HG03108 (cell line): Measurements from ENCODE around the gene TMEM164.

Experiments used
- ATAC-seq: cut with Tn5 transposase; IDR thresholded peaks from one replicate; pipeline ENCODE4 v1.9.1; 2021; ENCODE audit warnings: moderate library complexity; ENCODE audit not compliant: unreplicated experiment

The TMEM164 gene

DNA sequence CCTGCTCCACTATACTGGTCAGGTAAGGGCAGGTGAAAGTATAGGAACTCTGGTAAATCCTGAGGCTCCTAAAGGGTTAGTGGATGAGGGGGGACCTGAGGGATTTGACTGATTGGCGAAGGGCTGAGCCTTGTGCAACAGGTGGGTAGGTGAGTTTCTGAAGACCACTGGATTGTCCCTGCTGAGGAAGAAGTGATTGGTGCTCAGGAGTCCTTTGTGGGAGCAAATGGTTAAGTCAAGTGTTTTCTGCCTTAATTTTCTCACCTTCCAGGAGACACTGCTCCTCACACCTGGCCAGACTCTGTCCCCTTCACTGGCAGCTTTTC lies 158.4 kb downstream of the TMEM164 start:
- no peak for ATAC-seq

DNA sequence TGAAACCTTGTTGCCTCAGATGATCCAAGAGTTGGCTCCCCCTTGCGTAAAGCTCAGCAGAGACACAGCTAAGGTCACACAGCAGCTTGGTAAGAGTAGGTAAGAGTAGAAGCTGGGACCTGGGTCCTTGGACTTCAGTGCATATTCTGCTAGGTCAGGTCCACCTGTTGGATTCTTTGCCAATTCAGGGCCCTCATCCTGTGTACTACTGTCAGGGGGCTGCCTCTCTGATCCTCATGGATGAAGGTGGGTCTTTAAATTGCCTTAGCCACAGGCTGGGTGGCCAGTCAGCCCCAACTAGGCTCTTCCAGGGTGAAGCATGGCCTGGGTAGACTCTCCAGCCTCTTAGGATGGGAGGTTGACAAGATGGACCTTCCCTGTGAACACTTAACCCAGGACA lies 159.2 kb downstream of the TMEM164 start:
- no peak for ATAC-seq

DNA sequence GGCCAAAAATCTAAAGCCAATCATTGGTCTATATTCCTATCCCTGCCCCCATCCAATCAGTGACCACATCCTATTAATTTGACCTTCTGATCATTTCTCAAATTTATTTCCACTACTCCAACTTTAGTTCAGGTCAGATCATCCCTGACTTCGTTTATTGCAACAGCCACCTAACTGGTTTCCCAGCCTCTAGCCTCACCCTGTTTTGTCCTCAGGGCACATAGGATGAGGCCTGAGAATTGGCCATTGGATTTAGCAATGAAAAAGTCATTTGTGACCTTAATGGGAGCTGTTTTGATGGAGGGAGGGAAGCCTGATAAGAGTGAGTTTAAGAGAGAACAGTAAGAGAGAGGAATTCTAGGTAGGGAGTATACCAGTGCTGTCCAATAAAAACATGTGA lies 160.0 kb downstream of the TMEM164 start:
- ATAC-seq = no peak

- ATAC-seq = no peak
These were observed 160.6 kb downstream of the TMEM164 start for GRCh38 chrX:110163488-110163887.

- ATAC-seq = no peak
These were observed 165.1 kb downstream of the TMEM164 start for GRCh38 chrX:110167952-110168451.

- no peak for ATAC-seq
These were observed 165.7 kb downstream of the TMEM164 start for GRCh38 chrX:110168585-110168984.

DNA sequence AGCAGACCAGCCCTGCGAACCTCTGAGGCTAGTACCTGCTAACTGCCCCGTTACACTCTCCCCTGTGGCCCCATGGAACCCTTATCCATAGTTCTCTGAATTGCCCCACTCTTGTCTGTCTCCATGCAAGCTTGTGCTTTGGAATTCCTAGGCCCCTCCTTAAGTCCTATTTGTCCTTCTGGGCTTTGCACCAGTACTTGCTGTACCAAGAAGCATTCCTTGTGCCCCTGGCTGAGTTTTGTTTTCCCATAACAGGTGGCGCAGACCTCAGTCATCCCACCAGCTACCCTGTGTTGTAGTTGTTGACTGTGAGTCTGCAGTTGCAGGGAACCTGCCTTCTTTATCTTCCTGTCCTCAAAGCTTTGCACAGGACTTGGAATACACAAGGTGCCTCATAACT lies 167.1 kb downstream of the TMEM164 start:
- no peak for ATAC-seq

DNA sequence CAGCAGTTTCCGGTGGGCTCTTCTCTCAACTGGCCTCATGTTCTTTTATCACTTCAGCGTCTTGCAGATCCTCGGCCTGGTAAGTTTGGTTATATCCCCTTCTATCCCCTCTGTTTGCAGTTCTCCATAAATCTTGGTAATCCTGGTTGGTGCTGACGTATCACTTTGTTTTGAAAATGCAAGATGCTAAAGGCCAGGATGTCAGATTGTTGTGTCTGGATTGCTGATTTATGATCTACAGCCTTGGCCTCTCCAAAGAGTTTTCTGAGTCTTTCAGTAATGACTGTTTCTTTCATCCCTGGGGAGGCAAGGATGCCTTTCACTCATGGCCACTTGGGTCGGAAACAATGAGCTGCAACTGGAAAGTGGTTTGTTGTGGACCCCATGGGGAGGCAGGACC lies 168.5 kb downstream of the TMEM164 start:
- no peak for ATAC-seq

DNA sequence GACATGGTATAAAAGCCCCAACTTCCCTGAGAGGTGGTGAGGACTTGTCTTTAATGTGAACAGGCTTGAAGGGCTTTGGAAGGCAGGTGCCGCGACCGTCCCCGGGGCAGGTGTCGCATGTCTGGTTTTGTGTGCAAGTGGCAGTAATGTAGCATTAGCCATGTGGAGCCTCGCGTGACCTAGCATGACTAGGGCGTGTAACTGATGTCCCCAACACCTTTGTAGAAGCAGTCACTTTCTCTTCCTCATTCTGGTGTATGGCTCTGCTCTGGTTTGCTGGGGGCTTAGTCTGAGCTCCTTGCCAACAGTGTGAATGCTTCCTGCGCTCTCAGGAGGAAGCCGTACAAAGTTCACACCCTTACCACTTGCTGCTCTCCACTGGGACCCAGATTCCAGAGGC lies 169.3 kb downstream of the TMEM164 start:
- peak; percentile 96 for ATAC-seq

GRCh38 chrX:110173192-110174175 lies 170.6 kb downstream of the TMEM164 start:
- no peak for ATAC-seq

- ATAC-seq = no peak
These were observed 172.2 kb downstream of the TMEM164 start for GRCh38 chrX:110175146-110175545.

DNA sequence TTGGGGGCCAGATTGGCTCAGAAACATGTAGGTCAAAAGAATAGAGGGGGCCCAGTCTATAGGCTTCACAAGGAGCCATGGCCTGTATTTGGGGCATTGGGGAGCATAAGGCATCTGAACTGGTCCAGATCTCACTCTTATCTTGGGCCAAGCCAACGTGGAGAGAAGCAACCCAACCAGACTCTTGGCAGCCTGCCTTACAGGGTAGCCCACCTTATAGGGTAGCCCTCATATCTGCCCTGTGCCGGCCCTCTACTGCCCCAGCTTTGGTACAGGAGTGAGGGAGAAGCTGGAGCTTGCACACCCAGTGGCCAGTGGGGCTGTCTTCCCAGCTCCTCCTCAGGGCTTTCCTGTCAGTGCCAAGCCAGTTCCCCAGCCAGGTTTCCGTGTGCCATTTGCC lies 172.8 kb downstream of the TMEM164 start:
- ATAC-seq = no peak

DNA sequence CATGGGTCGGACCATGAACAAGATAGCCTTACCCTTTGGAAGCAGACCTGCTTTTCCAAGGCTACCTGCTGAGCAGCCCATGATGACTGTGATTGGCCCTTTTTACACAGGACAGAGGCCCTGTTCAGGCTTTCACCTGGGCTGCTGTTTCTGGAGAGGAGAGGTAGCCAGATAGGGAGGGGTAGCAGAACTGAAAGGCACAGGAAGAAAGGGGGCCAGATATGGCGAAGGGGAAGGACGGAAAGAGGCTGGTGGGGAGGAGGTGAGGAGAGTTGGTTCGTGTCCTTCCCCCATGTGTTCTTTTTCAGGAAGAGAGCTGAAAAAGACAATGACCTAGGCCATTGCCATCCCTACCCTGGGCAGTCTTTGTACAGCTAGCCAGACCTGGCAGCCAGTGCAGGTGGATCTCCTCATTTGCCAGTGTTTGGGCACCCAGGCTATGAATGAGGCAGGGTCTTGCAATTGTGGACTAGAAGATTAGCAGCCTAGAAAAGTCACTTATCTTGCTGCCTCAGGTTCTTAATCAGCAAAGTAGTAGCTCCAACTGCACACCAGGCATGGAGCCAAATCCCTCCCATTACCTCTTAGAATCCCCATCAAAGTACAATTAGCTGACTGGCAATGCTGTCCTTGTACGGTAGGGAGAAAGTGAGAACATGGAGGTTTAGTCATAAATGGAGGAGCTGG lies 175.4 kb downstream of the TMEM164 start:
- no peak for ATAC-seq

GRCh38 chrX:110180176-110180927 lies 177.4 kb downstream of the TMEM164 start:
- peak; percentile 15 for ATAC-seq

- peak; percentile 79 for ATAC-seq
These were observed 178.0 kb downstream of the TMEM164 start for GRCh38 chrX:110180928-110181310.

DNA sequence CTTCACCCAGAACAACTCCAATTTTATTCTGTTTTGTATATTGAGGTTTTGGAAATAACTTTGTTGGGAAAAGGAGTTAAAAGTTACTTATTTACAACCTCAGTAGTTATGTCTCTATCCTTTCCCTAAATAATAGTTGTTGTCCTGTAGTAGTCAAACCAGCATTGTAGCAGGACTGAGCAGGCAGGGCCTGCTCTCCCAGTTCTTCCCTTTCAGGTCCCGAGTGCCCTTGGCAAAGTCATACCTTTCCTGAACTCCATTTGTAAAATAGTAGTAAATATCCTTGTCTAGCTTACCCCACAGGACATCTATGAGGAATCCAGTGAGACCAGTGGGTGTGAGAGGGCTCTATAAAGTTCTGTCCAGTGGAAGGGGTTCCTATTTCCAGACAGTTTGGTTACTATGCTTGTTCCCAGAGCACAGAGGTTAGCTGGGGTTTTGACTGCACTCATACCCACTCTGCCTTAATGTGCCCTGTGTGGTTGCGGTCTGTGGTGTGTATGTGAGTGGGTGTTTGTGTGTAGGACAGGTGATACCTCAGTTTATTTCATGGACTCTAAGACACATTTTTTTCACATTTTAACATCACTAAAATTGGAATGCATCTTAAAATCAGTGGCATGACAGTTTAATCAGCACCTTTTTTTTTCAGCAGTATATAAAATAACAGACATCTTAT lies 178.7 kb downstream of the TMEM164 start:
- no peak for ATAC-seq

DNA sequence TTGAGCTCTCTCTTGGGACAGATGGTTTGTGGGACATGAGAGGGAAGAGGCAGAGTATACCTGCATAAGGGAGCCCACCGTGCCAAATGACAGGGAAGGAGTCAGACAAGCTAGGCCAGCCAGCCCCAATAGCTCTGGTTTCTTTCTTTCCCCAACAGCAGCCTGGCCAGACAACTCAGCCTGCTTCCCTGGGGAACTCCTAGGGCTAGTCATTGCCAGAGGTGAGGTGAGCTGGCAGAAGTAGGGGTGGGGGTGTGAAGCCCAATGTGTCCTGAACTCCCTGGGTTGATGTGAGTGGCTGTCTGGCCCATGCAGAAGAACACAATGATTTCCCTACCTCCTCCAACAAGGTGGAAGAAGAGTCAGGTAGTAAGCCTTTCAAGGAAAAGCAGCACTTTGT lies 179.4 kb downstream of the TMEM164 start:
- no peak for ATAC-seq

GRCh38 chrX:110182865-110183264 lies 180.0 kb downstream of the TMEM164 start:
- ATAC-seq = no peak

DNA sequence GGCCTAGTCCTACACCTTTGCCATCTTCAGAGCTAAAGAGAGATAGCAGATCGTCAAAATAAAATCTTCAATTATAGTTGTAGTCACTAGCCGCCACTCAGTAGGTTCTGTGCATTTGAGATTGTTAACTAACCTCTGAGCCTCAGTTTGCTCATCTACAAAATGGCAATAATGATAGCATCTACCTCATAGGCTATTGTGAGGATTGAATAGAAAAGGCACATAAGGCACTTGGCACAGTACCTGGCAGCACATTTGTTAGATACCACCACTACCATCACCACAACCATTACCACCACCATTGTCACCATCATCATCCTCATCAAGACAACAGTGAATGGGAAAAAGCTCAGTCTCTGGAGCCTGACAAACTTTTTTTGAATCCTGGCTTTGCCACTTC lies 180.4 kb downstream of the TMEM164 start:
- no peak for ATAC-seq

GRCh38 chrX:110188701-110189558 lies 186.0 kb downstream of the TMEM164 start:
- ATAC-seq = no peak
